Right ventricle myocardium superior (tissue), 1 donor: ENCODE measurements around the gene UNC5CL. TPM values are rescaled to one million over a fixed set of nuclear protein-coding genes. Genes with fewer than 3 reads are reported as not detected.
A peak's percentile ranks its signal among the peaks of the same experiment; 100 is the strongest.

Experiments
- ATAC-seq: fragments of 200-7000 bp; cut with Tn5 transposase; one replicate; pipeline ENCODE4 v1.9.1; 2020; ENCODE audit warnings: mild to moderate bottlenecking; ENCODE audit not compliant: poor library complexity
- DNase-seq: peaks from one replicate; pipeline ENCODE4 v3.0.0-alpha.2; 2020
- intact Hi-C: fragments of 100-400 bp; cut with DNase I; formaldehyde crosslinking; loops from one replicate; pipeline ENCODE4 v1.11.2; 2022
- total RNA-seq: library from RNA; stranded (reverse); fragmentation: NEBNext Ultra II Directional; extraction: Animal tissue kit (Norgen Biotek cat#: 25700); gene quantifications from one replicate; pipeline ENCODE4 v1.2.1, GENCODE V29; 2021
- donor health status: DM: no; HTN: yes; CAD: no; lungs with severe emphysema.

UNC5CL gene
- total RNA-seq, 1 donor from 2014 or later: 0.40 TPM

GRCh38 chr6:41065550-41066026 lies 26.6 kb upstream of the UNC5CL start:
- ATAC-seq: no peak
- no peak for DNase-seq
- intact Hi-C loops: loop anchor here (5.0 to 10.0 kb wide), 2 partner anchors 38 to 61 kb away; no protein-coding TSS in a partner anchor

- no peak for ATAC-seq
- intact Hi-C loops: loop anchor here (5.0 to 10.0 kb wide), 2 partner anchors 38 to 60 kb away; no protein-coding TSS in a partner anchor
- DNase-seq: no peak
These were observed 25.8 kb upstream of the UNC5CL start for GRCh38 chr6:41064841-41065240.

GRCh38 chr6:41063884-41064285 lies 24.9 kb upstream of the UNC5CL start:
- ATAC-seq: peak; percentile 49
- intact Hi-C loops: loop anchor here (10.0 kb wide), 1 partner anchor 59 kb away; no protein-coding TSS in a partner anchor
- no peak for DNase-seq

- DNase-seq (no peak), ATAC-seq (no peak)
- intact Hi-C loops: loop anchor here (10.0 kb wide), 1 partner anchor 57 kb away; no protein-coding TSS in a partner anchor
These were observed 23.0 kb upstream of the UNC5CL start for GRCh38 chr6:41062056-41062455.

- intact Hi-C loops: loop anchor here (10.0 kb wide), 1 partner anchor 56 kb away; no protein-coding TSS in a partner anchor
- DNase-seq (no peak), ATAC-seq (peak; percentile 34)
These were observed 22.2 kb upstream of the UNC5CL start for GRCh38 chr6:41061196-41061726.

- intact Hi-C loops: no loop called here
- DNase-seq: no peak
- ATAC-seq: no peak
These were observed 20.5 kb upstream of the UNC5CL start for GRCh38 chr6:41059556-41059955.

- intact Hi-C loops: no loop called here
- no peak for ATAC-seq
- no peak for DNase-seq
These were observed 19.8 kb upstream of the UNC5CL start for GRCh38 chr6:41058783-41059181.

GRCh38 chr6:41056768-41057490 lies 17.9 kb upstream of the UNC5CL start:
- ATAC-seq: no peak
- DNase-seq: no peak
- intact Hi-C loops: no loop called here

GRCh38 chr6:41055149-41055548 lies 16.1 kb upstream of the UNC5CL start:
- DNase-seq (no peak), ATAC-seq (peak; percentile 67)
- intact Hi-C loops: no loop called here

GRCh38 chr6:41054511-41054910 lies 15.5 kb upstream of the UNC5CL start:
- no peak for DNase-seq
- no peak for ATAC-seq
- intact Hi-C loops: no loop called here

- DNase-seq (peak; percentile 87), ATAC-seq (peak; percentile 86)
- intact Hi-C loops: no loop called here
These were observed 14.0 kb upstream of the UNC5CL start, which contains the start of gene APOBEC2 for GRCh38 chr6:41053041-41053440. Gene APOBEC2, plus strand, starts transcription at chr6:41053202. Its CDS starts 146 bp downstream, at chr6:41053348.

- DNase-seq (no peak), ATAC-seq (no peak)
- intact Hi-C loops: no loop called here
These were observed 12.9 kb upstream of the UNC5CL start for GRCh38 chr6:41051873-41052272.

GRCh38 chr6:41050536-41050935 lies 11.5 kb upstream of the UNC5CL start:
- intact Hi-C loops: no loop called here
- no peak for ATAC-seq
- DNase-seq: no peak

- DNase-seq (no peak), ATAC-seq (no peak)
- intact Hi-C loops: no loop called here
These were observed 10.9 kb upstream of the UNC5CL start for GRCh38 chr6:41049955-41050354.

GRCh38 chr6:41049521-41049920 lies 10.5 kb upstream of the UNC5CL start:
- peak; percentile 9 for ATAC-seq
- no peak for DNase-seq
- intact Hi-C loops: no loop called here

- DNase-seq: no peak
- intact Hi-C loops: no loop called here
- ATAC-seq: no peak
These were observed 9.0 kb upstream of the UNC5CL start for GRCh38 chr6:41047745-41048732.

- ATAC-seq (no peak), DNase-seq (no peak)
- intact Hi-C loops: no loop called here
These were observed 8.3 kb upstream of the UNC5CL start for GRCh38 chr6:41047306-41047705.

GRCh38 chr6:41046084-41046483 lies 7.1 kb upstream of the UNC5CL start:
- DNase-seq (no peak), ATAC-seq (no peak)
- intact Hi-C loops: no loop called here

GRCh38 chr6:41045664-41046063 lies 6.6 kb upstream of the UNC5CL start:
- intact Hi-C loops: no loop called here
- no peak for DNase-seq
- ATAC-seq: no peak
